ENCODE data around the gene DAPK1.

DNA sequence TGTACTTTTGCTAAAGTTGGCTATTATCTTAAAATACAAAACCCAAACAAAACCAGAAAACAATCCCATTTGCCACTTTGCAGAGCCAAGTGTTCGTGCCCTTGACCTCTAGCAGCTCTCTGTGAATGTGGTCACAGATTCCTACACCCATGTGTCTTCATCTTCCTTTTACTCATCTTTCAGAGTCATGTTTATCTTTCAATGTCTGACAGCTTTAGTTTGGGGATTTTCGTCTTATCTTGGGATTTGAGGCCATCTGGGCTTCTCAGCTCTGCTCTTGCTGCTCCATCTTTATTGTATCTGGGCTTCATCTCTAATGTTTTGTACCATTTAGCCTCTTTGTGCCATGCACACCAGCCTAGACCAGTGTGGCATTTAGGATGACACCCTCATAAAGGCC lies 81.0 kb downstream of the DAPK1 start:
- TF ChIP-seq CTCF (IDR thresholded peaks at IDR 0.05) (no peak), EP300 (IDR thresholded peaks at IDR 0.05; ENCODE audit: low read depth) (no peak), POLR2AphosphoS5 (IDR thresholded peaks at IDR 0.05) (no peak)

Data from transverse colon (tissue), 4 donors.